Skeletal muscle satellite cell (primary cell): ENCODE data around the gene PHTF1.
A peak's percentile ranks its signal among the peaks of the same experiment; 100 is the strongest.
"Not testable (repeated sequence)": the region's sequence is repeated elsewhere in the genome, so short reads cannot be mapped to it uniquely, and the experiment has no call there.

Experiments used
- H3K27me3 ChIP-seq: 2 replicates; pipeline ENCODE4 v1.7.0; 2013; ENCODE audit warnings: low read length; ENCODE audit not compliant: control insufficient read depth, insufficient read depth
- H3K36me3 ChIP-seq: 2 replicates; pipeline ENCODE4 v1.7.0; 2013; ENCODE audit warnings: mild to moderate bottlenecking, control low read depth, low read length; ENCODE audit not compliant: insufficient read depth
- H3K4me1 ChIP-seq: 2 replicates; pipeline ENCODE4 v1.7.0; 2013; ENCODE audit warnings: low read length; ENCODE audit not compliant: control insufficient read depth, insufficient read depth
- H3K4me2 ChIP-seq: 2 replicates; pipeline ENCODE4 v1.7.0; 2013; ENCODE audit warnings: mild to moderate bottlenecking, low read length
- H3K4me3 ChIP-seq: 2 replicates; pipeline ENCODE4 v1.7.0; 2013; ENCODE audit warnings: low read length
- H3K9ac ChIP-seq: 2 replicates; pipeline ENCODE4 v1.7.0; 2013; ENCODE audit warnings: mild to moderate bottlenecking, low read depth, low read length, moderate library complexity
- H3K9me3 ChIP-seq: replicated peaks from 2 replicates; pipeline ENCODE4 v1.7.0; 2013; ENCODE audit warnings: mild to moderate bottlenecking, control low read depth, low read length

The PHTF1 gene

GRCh38 chr1:113751114-113751513 is 8.2 kb downstream of the PHTF1 start:
- H3K4me1 ChIP-seq: peaks cover 14% of the 10 kb centered on the region
- H3K27me3 ChIP-seq: no peaks in the 10 kb centered on the region
- no peaks in the 10 kb centered on the region for H3K9me3 ChIP-seq

DNA sequence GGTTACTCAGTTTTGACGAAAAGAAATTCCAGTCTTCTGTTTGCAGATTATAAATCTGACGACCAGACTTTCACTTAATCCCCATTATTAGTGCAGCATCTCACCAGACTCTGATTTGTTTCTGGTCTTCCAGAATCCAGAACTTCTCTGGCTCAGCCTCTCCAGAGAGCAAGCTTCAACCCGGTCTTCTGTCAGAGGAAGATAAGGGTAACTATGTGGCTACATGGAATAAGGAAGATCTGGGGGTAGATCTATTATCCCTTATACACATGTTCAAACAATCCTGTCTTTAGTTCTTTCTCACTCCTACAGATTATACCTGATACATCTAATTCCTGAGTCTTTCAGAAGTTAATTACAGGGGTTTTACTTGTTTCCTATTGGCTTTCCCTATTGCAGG is 9.9 kb downstream of the PHTF1 start:
- Histone ChIP-seq H3K36me3 (peaks cover 23% of the 10 kb centered on the region), H3K9me3 (no peaks in the 10 kb centered on the region), H3K4me1 (peaks cover 14% of the 10 kb centered on the region), H3K4me2 (no peak overlapping the region), H3K9ac (no peak overlapping the region), H3K4me3 (no peak overlapping the region), H3K27me3 (no peaks in the 10 kb centered on the region)

More at GRCh38 chr1:113751114-113751513, 8.2 kb downstream of the PHTF1 start:
- Histone ChIP-seq H3K36me3 (peaks cover 28% of the 10 kb centered on the region), H3K9ac (no peak overlapping the region), H3K4me2 (no peak overlapping the region), H3K4me3 (no peak overlapping the region)

DNA sequence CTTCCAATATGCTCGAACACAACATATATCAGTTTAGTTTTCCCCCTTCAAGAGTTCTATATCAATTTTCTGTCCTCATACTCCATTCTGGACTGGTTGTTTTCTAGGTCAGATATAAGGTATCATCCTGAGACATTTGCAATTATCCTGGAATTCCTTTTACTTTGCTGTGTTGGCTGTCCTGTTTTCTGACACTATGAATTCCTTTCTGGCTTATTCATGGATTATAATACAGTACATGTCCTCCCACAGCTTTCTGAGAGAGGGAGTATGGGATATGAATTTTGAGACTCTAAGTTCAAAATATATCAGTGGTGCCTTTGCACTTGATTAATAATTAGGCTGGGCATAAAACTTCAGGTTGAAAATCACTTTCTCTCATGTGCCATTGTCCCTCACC is 11.9 kb downstream of the PHTF1 start:
- Histone ChIP-seq H3K4me3 (no peak overlapping the region), H3K36me3 (peaks cover 10% of the 10 kb centered on the region), H3K9me3 (no peaks in the 10 kb centered on the region), H3K4me1 (peaks cover 14% of the 10 kb centered on the region), H3K9ac (peak overlapping the region; percentile 23), H3K27me3 (no peaks in the 10 kb centered on the region), H3K4me2 (peak overlapping the region; percentile 43)

GRCh38 chr1:113745425-113745824 is 13.9 kb downstream of the PHTF1 start:
- H3K4me3 ChIP-seq: no peak overlapping the region
- H3K9ac ChIP-seq: no peak overlapping the region
- peaks cover 8% of the 10 kb centered on the region for H3K36me3 ChIP-seq
- no peak overlapping the region for H3K4me2 ChIP-seq
- H3K9me3 ChIP-seq: no peaks in the 10 kb centered on the region
- H3K4me1 ChIP-seq: peaks cover 14% of the 10 kb centered on the region
- H3K27me3 ChIP-seq: no peaks in the 10 kb centered on the region

DNA sequence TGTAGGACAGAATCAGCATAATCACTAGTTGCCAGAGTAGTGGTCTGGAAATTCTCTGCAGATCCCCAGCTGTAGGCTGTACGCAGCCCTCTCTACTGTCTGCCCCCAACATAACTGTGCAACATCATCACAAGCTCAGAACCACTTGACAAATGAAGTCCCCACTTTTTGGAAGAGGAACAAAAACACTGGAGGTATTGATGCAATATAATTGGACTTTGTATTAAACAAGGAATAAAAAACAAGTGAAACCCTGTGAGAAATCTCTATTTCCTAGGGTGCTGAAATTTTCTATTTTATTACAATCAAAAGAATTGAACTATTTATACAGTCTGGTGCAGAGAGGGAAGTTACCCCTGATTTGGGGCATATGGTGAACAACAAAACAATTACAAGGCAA is 15.2 kb downstream of the PHTF1 start:
- Histone ChIP-seq H3K9me3 (no peaks in the 10 kb centered on the region), H3K4me2 (no peak overlapping the region), H3K9ac (no peak overlapping the region), H3K4me3 (no peak overlapping the region), H3K36me3 (peaks cover 9% of the 10 kb centered on the region), H3K27me3 (no peaks in the 10 kb centered on the region), H3K4me1 (peaks cover 14% of the 10 kb centered on the region)

- H3K4me3 ChIP-seq: no peak overlapping the region
- no peak overlapping the region for H3K9ac ChIP-seq
- H3K4me2 ChIP-seq: no peak overlapping the region
- H3K9me3 ChIP-seq: no peaks in the 10 kb centered on the region
- no peaks in the 10 kb centered on the region for H3K27me3 ChIP-seq
- peaks cover 15% of the 10 kb centered on the region for H3K36me3 ChIP-seq
- H3K4me1 ChIP-seq: peaks cover 8% of the 10 kb centered on the region
Observed at GRCh38 chr1:113742515-113742914, 16.8 kb downstream of the PHTF1 start.

DNA sequence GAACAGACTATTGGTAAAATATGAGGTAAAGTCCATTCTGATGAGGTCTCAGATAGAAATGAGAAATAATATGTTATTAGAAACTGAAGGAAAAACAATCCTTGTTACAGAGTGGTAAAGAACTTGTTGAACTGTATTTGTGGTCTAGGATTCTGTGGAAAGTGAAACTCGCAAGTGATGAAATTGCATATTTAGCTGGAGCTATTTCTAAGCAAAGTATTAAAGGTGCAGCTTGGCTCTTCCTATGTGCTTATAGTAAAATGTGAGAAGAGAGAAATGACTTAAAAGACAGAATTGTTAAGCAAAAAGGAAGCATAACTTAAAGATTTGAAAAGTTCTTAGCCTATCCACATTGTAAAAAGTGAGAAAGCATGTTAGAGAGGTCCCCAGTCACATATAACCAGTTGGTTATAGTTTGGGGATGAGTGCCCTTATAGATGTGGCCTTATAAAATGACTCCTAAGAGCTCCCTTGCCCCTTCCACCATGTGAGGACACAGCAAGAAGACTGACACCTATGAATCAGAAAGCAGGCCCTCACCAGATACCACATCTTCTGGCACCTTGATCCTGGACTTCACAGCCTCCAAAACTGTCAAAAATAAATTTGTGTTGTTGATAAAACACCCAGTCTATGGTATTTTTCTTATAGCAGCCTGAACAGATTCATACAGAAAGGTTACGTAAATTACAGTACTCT is 24.8 kb downstream of the PHTF1 start:
- Histone ChIP-seq H3K36me3 (peaks cover 30% of the 10 kb centered on the region), H3K4me1 (no peaks in the 10 kb centered on the region)

GRCh38 chr1:113732802-113733201 is 26.5 kb downstream of the PHTF1 start:
- H3K36me3 ChIP-seq: peaks cover 29% of the 10 kb centered on the region
- no peaks in the 10 kb centered on the region for H3K4me1 ChIP-seq
- H3K9ac ChIP-seq: no peak overlapping the region
- H3K27me3 ChIP-seq: no peaks in the 10 kb centered on the region
- no peak overlapping the region for H3K4me2 ChIP-seq
- no peaks in the 10 kb centered on the region for H3K9me3 ChIP-seq
- no peak overlapping the region for H3K4me3 ChIP-seq

More for the DNA sequence above, 24.8 kb downstream of the PHTF1 start:
- H3K4me3 ChIP-seq: no peak overlapping the region
- no peak overlapping the region for H3K4me2 ChIP-seq
- H3K9ac ChIP-seq: no peak overlapping the region
- no peaks in the 10 kb centered on the region for H3K9me3 ChIP-seq
- no peaks in the 10 kb centered on the region for H3K27me3 ChIP-seq

GRCh38 chr1:113721010-113721409 is 38.3 kb downstream of the PHTF1 start:
- H3K27me3 ChIP-seq: no peaks in the 10 kb centered on the region
- H3K4me3 ChIP-seq: no peak overlapping the region
- no peak overlapping the region for H3K9ac ChIP-seq
- no peak overlapping the region for H3K4me2 ChIP-seq
- no peaks in the 10 kb centered on the region for H3K4me1 ChIP-seq
- H3K9me3 ChIP-seq: no peaks in the 10 kb centered on the region
- peaks cover 23% of the 10 kb centered on the region for H3K36me3 ChIP-seq

- not testable (repeated sequence) for H3K4me1 ChIP-seq, H3K27me3 ChIP-seq, H3K4me3 ChIP-seq, H3K9ac ChIP-seq, H3K4me2 ChIP-seq, H3K9me3 ChIP-seq
- H3K36me3 ChIP-seq: peaks cover 29% of the 10 kb centered on the region
Observed at GRCh38 chr1:113718621-113719020, 40.7 kb downstream of the PHTF1 start.

GRCh38 chr1:113717506-113717905 is 41.8 kb downstream of the PHTF1 start:
- not testable (repeated sequence) for H3K9ac ChIP-seq, H3K4me1 ChIP-seq, H3K4me3 ChIP-seq, H3K27me3 ChIP-seq, H3K9me3 ChIP-seq, H3K4me2 ChIP-seq
- peaks cover 35% of the 10 kb centered on the region for H3K36me3 ChIP-seq

DNA sequence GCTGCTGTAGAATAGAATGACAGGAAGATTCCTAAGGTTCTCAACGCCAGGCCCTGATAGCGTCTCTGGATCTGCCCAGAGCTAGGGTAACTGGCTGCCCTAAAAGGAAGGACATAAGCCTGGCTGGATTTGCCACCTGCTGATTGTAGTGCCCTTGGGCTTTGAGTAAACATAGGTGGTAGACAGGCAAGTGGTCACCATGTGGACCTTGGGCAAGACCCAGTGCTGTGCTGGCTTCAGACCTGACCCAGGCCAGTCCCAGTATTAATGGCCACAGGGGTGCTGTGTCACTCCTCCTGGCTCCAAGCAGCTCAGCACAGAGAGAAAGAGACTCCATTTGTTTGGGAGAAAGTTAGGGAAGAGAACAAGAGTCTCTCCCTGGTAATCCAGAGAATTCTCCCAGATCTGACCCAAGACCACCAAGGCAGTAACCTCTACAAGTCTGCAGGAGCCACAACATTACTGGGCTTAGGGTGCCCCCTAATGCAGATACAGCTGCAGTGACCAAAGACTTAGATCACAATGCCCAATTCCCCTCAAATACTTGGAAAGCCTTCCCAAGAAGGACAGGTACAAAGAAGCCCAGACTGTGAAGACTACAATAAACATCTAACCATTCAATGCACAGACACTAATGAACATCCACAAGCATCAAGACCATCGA is 44.5 kb downstream of the PHTF1 start:
- Histone ChIP-seq H3K4me1 (no peaks in the 10 kb centered on the region), H3K9ac (no peak overlapping the region), H3K9me3 (no peaks in the 10 kb centered on the region), H3K27me3 (no peaks in the 10 kb centered on the region), H3K36me3 (peaks cover 39% of the 10 kb centered on the region), H3K4me3 (no peak overlapping the region), H3K4me2 (no peak overlapping the region)
